HG03575 (cell line): Measurements from ENCODE around the gene LRPPRC.

Experiments
- ATAC-seq: cut with Tn5 transposase; IDR thresholded peaks from one replicate; pipeline ENCODE4 v1.9.1; 2021; ENCODE audit not compliant: unreplicated experiment, insufficient number of reproducible peaks, low FRiP score; ENCODE audit errors: extremely low read depth

The LRPPRC gene

DNA sequence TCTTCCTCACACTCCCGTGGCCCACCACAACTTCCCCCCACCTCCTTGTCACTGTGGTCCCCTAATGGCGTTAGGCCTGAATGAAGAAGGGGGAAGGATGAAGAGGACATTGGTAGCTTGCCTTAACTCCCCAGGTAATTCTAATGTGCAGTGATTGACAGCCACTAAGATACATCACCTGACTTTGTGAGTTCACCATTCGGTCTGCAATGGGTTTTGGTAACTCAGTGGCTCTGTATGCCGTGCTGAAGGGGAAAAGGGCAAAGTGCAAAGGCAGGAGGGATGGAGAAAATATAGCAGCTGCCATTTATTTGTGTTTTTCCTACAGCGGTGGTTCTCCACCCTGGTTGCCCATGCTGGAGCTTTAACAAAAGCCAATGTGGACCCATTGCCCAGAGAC is 114.8 kb downstream of the LRPPRC start:
- ATAC-seq: no peak

DNA sequence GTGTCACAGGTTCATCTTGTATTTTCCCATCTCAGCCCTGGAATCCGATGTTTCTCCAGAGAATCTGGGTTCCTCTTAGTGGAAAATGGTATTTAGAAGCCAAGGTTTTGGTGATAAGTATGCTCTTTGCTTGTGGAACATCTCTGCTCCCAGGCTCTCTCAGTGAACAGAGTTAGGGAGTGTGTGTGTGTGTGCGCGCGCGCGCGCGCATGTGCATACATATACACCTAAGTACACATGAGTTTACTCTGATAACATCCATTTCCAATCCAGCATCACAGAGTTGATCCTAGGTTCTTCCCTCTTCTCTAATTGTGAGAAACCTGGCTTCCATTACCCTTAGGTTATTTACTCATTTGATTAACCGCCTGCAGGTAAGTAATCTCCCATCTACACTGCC is 115.3 kb downstream of the LRPPRC start:
- ATAC-seq: no peak

DNA sequence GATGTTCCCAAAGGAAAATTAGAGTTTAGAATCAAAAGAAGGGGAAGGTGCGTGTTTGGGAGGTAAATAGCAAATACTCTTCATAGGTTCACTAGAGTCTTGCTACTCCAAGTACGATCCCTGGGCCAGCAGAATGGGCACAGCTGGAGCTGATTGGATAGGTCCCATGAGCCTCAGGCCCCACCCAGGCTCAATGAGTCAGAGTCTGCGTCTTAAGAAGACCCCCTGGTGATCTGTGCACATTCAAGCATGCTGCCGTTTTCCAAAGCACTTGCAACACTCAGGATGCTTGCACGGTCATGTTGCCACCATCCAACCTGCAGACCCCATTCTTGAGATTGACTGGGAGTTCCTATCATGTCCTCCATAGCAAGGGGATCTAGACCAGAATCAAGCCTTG is 116.5 kb downstream of the LRPPRC start:
- no peak for ATAC-seq

DNA sequence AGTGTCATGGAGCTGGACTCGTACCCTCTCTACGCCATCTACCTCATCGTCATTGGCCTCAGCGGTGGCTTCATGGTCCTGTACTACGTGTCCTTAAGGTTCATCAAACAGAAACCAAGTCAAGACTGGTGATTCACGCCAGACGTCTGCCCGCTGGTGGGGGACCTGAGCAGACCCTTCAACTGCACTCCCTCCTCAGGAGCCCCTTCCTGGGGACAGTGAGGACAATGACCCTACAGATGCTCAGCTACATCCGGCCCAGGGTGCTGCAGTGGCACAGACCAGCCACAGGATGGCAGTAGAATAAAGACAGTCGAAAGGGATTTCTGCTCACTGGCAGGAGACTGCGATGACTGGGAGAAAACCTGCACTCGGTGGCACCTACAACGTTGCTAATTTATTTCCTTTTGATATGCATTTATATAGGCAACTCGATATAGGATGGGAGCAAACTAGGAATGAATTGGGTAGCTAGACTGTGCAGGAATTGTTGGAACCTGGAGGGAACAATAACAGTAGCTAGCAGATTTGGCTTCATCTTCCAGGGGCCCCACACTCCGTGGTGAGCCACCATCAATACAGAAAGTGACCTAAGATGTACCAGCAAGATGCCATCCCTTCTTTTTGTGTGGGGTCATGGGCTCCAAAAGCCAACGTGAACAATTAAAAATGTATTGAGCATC is 117.9 kb downstream of the LRPPRC start:
- no peak for ATAC-seq

DNA sequence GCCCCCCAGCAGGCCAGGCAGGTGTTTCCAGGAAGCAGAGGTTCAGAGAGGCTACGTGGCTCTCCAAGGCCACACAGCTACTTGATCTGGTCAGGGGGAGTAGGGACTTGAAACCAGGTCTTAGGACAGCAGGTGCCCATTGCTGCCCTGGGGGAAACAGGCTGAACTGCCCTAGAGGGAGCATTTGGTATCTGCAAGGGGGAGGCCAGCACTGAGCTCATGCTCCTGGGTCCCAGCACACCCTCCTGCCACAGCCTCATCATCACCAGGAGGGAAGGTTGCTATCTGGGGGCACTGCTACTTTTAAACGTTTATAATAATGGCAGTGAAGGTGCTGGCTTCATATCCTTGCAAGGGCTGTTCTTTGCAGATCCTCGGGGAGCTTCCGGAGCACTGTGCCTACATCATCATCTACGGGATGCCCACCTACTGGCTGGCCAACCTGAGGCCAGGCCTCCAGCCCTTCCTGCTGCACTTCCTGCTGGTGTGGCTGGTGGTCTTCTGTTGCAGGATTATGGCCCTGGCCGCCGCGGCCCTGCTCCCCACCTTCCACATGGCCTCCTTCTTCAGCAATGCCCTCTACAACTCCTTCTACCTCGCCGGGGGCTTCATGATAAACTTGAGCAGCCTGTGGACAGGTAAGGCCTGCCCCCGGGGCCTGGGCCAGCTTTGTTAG is 120.9 kb downstream of the LRPPRC start:
- no peak for ATAC-seq

DNA sequence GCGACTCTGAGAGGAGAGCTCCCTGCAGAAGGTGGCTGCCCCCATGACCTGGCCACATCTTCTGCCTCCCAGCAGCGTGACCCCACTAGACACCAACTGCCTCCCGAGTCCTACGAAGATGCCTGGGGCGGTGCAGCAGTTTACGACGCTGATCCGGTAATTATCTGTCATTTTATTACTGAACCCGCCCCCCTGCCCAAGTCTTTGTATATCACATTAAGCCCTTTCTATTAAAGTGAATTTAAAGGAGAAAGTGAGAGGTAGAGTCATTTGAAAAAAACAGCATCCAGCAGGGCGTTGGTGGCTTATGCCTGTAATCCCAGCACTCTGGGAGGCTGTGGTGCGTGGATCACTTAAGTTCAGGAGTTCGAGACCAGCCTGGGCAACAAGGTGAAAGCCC is 123.6 kb downstream of the LRPPRC start:
- no peak for ATAC-seq

DNA sequence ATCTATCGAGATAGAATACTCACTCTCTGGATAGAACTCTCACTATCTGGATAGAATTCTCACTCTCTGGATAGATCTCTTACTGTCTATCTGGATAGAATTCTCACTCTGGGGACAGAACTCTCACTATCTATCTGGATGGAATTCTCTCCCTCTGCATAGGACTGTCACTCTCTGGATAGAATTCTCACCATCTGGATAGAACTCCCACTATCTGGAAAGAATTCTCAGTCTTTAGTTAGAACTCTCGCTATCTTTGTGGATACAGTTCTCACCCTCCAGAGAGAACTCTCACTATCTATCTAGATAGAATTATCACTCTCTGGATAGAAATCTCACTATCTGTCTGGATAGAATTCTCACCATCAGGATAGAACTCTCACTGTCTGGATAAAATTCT is 140.5 kb downstream of the LRPPRC start:
- ATAC-seq: no peak

DNA sequence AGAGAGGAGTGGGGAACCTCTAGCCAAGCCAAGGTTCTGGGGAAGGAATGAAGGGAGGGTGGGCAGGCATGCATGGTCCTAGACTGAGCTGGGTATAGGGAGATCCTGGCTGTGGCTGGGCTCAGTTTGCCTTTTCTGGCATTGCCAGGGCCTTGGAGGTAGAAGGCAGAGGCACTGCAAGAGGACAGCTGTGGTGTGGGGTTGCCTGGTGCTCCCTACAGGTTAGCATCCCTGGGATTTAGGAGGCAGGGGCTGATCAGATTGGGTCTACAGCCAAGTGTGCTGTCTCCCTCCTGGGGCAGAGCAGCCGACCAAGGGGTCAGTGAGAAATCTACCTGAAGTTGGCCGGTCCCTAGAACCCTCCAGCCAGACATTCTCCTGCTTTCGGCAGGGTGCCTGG is 141.1 kb downstream of the LRPPRC start:
- ATAC-seq: no peak

DNA sequence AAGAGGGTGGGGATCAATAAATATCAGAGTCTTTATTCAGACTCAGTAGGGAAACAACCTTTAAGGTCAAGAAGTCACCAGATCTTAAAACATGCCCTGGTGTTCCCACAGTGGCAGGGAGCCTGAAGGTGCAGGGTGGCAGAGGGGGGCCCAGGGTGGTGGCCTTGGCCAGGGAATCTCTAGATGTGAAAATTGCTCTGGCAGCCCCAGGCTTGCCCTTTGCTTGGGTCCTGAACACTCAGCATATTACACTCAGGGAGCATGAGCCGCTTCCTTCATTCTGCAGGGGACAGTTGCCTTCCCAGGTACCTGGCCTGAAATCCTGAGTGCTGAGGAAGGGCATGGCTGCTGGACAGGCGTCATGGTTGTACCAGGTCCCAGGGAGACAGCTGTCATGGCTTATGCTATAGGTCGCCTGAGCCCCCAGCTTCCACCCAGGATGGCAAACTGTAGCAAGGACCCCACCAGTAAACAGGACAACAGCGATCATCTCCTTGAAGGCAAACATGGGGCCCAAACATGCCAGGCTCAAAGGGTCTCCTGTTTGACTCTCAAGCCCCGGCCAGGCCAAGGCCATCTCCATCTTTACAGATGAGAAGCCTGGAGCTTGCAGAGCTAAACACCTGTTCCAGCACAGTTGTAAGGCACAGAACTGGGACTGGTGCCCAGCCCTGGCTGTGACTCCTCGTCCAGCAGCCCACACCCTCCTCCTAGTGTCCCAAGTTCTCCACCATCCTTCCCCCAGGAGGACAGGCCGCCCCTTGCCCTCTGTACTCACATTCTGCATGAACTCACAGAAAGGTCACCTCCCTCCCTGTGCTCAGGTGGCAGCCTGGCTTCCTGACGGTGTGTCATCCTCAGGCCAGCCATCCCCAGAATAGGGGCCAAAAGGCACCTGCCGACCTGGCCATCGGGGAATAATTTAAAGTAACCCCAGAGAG is 142.4 kb downstream of the LRPPRC start:
- ATAC-seq: no peak

DNA sequence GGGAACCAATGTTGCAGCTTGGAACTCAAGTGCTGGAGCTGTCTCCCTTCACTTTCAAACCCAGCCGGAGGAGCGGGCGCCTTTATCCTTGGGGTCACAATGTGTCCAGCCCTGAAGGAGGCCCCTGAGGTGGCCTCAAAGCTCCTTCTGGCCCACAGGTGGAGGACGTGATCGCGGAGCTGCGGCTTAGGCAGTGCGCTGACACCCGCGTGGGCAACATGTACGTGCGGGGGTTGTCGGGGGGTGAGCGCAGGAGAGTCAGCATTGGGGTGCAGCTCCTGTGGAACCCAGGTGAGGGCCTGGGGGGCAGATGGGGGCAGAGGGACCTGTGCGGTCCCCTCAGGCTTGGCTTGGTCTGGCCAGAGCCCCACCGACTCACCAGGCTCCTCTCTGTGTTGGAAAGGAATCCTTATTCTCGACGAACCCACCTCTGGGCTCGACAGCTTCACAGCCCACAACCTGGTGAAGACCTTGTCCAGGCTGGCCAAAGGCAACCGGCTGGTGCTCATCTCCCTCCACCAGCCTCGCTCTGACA is 143.5 kb downstream of the LRPPRC start:
- no peak for ATAC-seq

DNA sequence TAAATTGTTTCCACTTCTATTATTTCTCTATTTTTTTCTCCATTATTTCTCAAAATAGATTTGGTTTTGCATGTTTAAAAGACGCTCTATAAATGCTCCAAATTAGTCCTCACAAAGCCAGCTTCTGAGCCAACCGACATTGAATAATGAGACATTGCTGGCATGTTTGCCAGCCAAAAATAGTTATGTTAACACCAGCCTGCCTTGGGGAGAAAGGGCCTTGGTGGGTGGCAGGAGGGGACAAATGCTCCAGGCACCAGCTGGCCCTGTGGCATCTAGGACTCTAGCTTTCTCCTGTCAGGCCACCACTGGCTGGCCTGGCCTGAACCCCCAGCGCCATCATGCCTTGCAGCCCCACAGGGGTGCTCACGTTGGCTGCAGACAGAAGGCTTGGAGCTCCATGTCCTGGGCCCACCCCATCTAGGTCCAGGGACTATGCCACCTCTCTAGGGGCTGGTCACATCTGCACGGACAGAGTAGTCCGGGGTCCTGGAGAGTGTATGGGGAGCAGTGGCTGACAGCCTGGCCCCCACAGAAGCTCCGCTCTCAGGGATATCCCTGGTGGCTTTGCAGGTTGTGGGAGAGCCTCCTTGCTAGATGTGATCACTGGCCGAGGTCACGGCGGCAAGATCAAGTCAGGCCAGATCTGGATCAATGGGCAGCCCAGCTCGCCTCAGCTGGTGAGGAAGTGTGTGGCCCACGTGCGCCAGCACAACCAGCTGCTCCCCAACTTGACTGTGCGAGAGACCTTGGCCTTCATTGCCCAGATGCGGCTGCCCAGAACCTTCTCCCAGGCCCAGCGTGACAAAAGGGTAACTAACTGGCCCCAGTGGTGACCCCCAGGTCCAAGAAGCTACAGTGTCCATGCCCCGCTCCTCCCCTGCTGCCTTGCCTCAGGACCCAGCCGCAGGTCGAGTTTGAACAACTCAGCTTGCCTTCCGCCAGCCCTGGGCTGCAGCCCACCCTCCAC is 144.5 kb downstream of the LRPPRC start:
- ATAC-seq: no peak

DNA sequence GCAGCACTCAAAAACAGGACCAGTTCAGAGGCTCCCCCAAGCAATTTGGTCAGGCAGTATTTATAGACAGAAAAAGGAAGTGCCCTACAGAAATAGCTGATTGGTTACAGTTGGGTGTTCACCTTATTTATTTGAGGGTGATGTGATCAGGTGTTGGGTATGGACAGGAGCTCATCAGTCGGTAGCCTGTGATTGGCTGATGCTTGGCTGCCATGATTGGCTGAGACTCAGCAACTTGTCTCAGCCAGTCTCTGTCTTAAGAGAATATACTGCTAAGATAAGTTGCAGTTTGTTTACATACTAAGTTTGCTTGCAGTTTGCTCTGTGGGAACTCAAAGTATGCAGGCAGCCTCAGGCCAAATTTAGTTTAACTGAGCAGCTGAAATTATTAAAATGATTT is 147.6 kb downstream of the LRPPRC start:
- ATAC-seq: no peak

DNA sequence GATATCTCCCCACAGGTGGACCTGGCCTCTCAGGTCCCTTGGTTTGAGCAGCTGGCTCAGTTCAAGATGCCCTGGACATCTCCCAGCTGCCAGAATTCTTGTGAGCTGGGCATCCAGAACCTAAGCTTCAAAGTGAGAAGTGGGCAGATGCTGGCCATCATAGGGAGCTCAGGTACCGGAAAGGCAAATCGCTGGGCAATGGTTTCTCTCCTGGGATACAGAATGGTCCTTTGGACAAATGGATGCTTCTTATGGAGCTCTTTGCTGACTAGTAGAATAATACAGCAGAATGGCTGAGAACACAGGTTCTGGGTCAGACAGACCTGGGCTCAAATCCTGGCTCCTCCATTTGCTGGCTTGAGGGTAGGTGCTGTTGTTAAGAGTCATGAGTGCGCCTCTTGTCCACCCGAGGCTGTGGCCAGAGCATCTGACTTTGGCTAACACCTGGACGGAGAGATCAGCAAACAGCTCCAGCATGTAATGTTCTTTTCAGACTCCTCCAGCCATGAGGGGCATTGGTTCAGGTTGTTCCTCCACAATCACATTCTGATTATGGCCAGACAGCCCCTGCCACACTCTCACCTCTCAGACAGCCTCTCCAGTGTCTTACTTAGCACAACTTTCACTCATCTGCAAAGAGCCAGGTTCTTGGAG is 149.5 kb downstream of the LRPPRC start:
- ATAC-seq: no peak

DNA sequence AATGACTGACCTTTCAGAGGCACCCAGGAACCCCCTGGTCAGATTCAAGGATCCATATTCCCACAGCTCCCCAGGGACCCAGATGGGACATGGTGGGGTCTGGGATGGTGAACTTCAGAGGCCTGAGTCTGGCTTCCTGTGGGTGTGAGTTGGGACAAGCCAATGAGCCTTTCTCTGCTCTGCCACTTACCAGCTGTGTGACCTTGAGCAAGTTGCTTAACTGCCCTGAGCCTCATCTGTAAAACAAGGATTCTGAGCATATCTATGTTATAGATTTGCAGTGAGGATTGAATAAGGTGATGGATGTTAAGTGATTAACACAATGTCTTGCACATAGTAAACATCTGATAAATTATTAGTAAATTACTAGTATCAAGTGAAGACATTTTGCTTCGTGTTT is 150.6 kb downstream of the LRPPRC start:
- ATAC-seq: no peak

DNA sequence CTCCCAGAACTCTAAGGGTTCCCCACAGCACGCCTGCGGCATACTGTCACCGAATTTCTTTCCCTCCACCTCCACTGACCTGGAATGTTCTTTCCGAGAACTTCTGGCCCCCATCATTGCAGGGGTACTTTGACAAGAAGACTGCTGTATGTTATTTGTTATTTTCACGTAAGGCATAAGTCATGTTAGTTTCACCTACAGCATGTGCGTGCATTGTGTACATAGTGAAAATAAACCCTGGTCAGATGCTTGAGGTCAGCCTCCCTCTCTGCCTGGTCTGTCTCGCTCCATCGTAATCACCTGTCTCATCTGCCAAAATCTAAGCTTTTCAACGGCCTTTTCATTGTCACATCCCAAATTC is 152.9 kb downstream of the LRPPRC start:
- no peak for ATAC-seq

DNA sequence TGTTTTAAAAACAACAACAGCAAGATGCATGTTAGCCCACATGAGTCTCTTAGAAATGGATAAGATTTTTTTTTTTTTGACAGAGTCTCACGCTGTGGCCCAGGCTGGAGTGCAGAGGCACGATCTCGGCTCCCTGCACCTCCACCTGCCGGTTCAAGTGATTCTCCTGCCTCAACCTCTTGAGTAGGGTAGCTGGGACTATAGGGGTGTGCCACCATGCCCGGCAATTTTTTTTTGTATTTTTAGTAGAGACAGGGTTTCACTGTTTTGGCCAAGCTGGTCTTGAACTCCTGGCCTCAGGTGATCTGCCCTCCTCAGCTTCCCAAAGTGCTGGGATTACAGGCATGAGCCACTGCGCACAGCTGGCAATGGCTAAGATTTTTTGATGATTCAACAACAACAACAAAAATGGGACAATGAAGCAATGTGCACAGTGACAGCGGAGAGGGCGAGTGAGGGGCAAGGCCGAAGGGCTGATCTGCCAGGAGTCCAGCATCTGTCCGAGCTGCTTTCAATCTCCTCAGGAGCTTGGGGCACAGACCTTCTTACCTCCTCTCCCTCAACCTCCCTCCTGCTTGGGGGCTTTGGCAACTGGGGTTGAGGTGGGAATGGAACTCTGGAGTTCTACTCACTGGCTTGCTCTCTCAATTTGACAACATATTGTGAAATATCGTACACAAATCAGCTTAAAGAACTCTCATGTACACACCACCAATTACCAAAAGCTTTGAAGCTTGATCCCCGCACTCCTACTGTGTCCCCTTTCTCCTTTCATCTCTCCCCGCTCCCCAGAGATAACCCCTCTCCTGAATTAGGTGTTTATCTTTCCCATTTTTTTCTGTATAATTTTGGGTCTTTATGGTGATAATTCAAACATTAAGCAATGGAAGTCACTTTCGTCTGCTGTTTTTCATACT is 153.6 kb downstream of the LRPPRC start:
- ATAC-seq: no peak

DNA sequence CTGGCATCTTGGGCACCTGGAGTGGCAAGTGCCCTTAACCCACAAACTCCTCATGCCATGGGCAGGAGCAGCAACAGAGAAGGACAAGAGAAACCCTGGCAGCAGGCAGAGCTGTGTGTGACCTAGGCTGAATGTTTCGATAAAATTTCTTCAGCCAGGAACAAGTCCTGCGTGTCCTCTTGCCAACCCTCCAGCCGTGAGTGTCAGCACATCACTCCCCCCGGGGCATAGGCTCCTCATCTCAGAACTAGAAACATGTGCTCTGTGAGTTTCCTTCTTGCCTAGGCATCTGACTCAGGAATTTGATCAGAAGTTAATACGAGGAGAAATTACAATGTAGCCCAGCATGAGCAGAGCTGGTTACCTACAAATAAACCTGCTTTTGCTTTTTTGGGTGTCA is 154.8 kb downstream of the LRPPRC start:
- ATAC-seq: no peak
